ENCODE results near the gene TEX54.

DNA sequence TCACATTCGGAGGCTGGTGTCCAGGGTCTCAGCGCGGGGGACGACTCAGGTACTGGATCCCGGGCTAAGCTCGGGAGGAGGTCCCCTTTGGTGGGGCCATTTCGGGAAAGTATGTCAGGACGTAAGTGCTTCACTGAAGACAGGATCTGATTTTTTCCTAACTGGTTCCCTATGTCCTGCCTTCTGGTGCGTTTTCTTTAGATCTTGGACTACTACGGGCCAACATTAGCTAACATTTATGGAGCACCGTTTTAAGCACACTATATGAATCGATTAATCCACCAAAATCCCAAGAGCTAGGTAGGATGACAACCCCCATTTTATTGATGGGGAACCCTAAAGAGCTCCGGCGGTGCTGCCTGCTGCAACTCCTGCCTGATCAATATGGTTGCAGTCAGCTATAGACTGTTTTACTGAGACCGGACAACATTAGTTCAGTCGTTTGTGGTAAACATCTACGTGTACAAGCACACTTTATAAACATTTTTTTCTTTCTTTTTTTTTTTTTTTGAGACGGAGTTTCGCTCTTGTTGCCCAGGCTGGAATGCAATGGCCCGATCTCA, 23.8 kb upstream of the TEX54 start:
- TF ChIP-seq SP1 (IDR thresholded peaks at IDR 0.05) (no peak), SUZ12 (IDR thresholded peaks at IDR 0.05) (no peak), FOXA1 (IDR thresholded peaks at IDR 0.05) (no peak), BHLHE40 (IDR thresholded peaks at IDR 0.05; ENCODE audit: borderline replicate concordance) (no peak), HDGF (IDR thresholded peaks at IDR 0.05; ENCODE audit: borderline replicate concordance) (no peak)
- TF ChIP-seq, protein P1, sequence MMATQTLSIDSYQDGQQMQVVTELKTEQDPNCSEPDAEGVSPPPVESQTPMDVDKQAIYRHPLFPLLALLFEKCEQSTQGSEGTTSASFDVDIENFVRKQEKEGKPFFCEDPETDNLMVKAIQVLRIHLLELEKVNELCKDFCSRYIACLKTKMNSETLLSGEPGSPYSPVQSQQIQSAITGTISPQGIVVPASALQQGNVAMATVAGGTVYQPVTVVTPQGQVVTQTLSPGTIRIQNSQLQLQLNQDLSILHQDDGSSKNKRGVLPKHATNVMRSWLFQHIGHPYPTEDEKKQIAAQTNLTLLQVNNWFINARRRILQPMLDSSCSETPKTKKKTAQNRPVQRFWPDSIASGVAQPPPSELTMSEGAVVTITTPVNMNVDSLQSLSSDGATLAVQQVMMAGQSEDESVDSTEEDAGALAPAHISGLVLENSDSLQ (IDR thresholded peaks at IDR 0.05), result no peak
